Gastroesophageal sphincter (tissue), 4 donors: ENCODE data around the gene SEZ6L2. TPM values are rescaled to one million over a fixed set of nuclear protein-coding genes. Genes with fewer than 3 reads are reported as not detected.
A peak's percentile ranks its signal among the peaks of the same experiment; 100 is the strongest.

Source experiments
- ATAC-seq: fragments of 150-250 bp; one replicate; pipeline ENCODE4 v1.9.1; 2016; ENCODE audit warnings: mild to moderate bottlenecking, moderate library complexity
- H3K27ac ChIP-seq, 4 donors: fragments of 200-600 bp; sonication (generic) in 3 of 4; 1 replicate in 3 of 4; 2 replicates in 1 of 4; pipeline ENCODE4 v1.5.1; 2016 to 2019
- H3K27me3 ChIP-seq: fragments of 200-600 bp; sonication (generic); one replicate; pipeline ENCODE4 v1.5.1; 2019
- H3K36me3 ChIP-seq, 2 donors: fragments of 200-600 bp; sonication (generic); one replicate each; pipeline ENCODE4 v1.5.1; 2019; ENCODE audit warnings: control low read depth in 1 of 2
- H3K4me1 ChIP-seq, 3 donors: fragments of 200-600 bp; sonication (generic); 1 replicate in 2 of 3; 2 replicates in 1 of 3; pipeline ENCODE4 v1.5.1; 2016 to 2019; ENCODE audit warnings: control low read depth in 2 of 3
- H3K4me3 ChIP-seq, 2 donors: fragments of 200-600 bp; sonication (generic); one replicate each; pipeline ENCODE4 v1.5.1; 2019; ENCODE audit warnings: mild to moderate bottlenecking in 1 of 2, moderate library complexity in 1 of 2
- H3K9me3 ChIP-seq, 3 donors: fragments of 200-600 bp; sonication (generic); one replicate each; pipeline ENCODE4 v1.5.1; 2017 to 2019; ENCODE audit warnings: control low read depth in 2 of 3
- CTCF ChIP-seq, 4 experiments: fragments of 200-600 bp in 2 of 4; fragments of 450-650 bp in 2 of 4; sonication (generic) in 1 of 4; IDR thresholded peaks; one replicate each; pipeline ENCODE4 v1.5.1; 2017 to 2019; ENCODE audit warnings: antibody characterized with exemption in 4 of 4, mild to moderate bottlenecking in 2 of 4, moderate library complexity in 2 of 4
- EP300 ChIP-seq: sonication (generic); formaldehyde crosslinking; IDR thresholded peaks from one replicate; pipeline ENCODE4 v1.6.1; 2017; ENCODE audit warnings: antibody characterized with exemption, mild to moderate bottlenecking
- POLR2A ChIP-seq, 2 donors: fragments of 450-650 bp; IDR thresholded peaks; one replicate each; pipeline ENCODE4 v1.6.1; 2017; ENCODE audit warnings: antibody characterized with exemption in 2 of 2, mild to moderate bottlenecking in 2 of 2, moderate library complexity in 1 of 2
- POLR2AphosphoS5 ChIP-seq: sonication (generic); formaldehyde crosslinking; IDR thresholded peaks from one replicate; pipeline ENCODE4 v1.6.1; 2017; ENCODE audit warnings: antibody characterized with exemption
- WGBS, 2 donors: methylation state at CpG; one replicate each; pipeline ENCODE4 v1.1.5; 2018; ENCODE audit warnings: low coverage in 1 of 2; 5-methylcytosine and 5-hydroxymethylcytosine counted together
- total RNA-seq, 4 donors: library from RNA; depleted of rRNA; stranded (reverse); fragments of >200 nt; gene quantifications; one replicate each; pipeline ENCODE4 v1.1.0, GENCODE V29; 2016

The SEZ6L2 gene
- total RNA-seq, 4 donors from 2014 or later, result 1.1 to 1.6 (median 1.1) TPM; not detected in 1

DNA sequence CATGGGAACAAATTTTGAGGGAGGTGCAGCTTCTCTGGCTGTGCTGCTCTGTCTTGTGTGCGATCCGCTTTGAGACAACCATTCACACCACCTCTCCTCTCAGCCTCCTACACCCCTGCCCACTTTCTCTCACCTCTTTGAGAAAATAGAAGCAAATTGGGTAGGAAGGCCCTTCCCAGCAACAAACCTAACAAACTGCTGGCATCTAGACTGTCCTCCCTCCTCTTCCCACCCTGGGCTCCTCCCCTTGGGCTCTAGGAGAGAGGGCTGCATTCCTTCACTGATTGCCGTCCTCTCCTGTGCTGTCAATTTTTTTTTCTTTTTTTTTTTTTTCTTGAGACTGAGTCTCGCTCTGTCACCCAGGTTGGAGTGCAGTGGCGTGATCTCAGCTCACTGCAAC is 49.8 kb downstream of the SEZ6L2 start:
- H3K27me3 ChIP-seq, result no peaks in the 10 kb centered on the region
- no peak for ATAC-seq
- peaks cover 0 to 40% of the 10 kb centered on the region in 2 donors for H3K36me3 ChIP-seq
- no peaks in the 10 kb centered on the region for H3K9me3 ChIP-seq
- TF ChIP-seq EP300 (no peak), POLR2A (IDR thresholded peaks at IDR 0.05) (no peak), POLR2AphosphoS5 (no peak), CTCF (IDR thresholded peaks at IDR 0.05) (no peak)
- peaks cover 0 to 29% (median 4%) of the 10 kb centered on the region in 3 donors for H3K4me1 ChIP-seq
- 33 to 47% methylated on average over 1 to 4 of the region's 5 CpGs for WGBS, 2 donors
- H3K4me3 ChIP-seq, result no peak overlapping the region
- peak overlapping the region in 3 of 4 donors; percentile 21 to 56 (median 48) for H3K27ac ChIP-seq

DNA sequence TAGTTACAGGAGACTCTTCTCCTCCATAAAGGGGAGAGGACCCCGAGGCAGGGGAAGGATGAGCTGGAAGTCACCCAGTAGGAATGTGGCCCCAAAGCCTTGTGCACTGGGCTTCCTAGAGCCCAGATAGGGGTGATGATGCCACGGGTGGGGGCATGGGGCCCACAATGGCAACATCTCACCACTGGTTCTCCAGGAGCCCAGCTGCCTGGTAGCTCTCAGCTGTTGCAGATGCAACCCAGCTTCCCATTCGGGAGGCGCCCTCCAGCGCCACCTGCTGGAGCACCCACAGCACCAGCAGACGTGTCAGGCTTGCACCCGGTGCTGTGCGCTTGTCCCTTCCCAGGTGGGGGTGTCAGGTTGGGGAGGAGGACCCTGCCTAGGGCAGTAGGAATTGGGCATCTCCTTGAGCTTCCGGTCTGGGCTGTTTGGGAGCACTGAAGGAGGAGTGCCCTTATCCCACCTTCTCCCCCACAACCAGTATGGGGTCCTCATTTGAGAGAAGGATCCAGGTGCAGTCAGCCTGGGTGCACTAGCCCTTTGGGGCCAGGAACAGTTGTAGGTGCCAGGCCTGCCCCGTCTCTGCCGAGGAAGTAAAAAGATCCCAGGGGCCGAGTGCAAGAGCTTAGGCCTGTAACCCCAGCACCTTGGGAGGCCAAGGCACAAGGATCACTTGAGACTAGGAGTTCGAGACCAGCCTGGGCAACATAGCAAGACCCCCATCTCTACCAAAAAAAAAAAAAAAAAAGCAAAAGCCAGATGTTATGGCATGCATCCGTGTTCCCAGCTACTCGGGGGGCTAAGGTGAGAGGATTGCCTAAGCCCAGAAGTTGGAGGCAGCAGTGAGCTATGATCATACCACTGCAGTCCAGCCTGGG is 50.7 kb downstream of the SEZ6L2 start:
- TF ChIP-seq CTCF (IDR thresholded peaks at IDR 0.05) (peak in 3 of 4 experiments; percentile 81 to 94 (median 87)), POLR2AphosphoS5 (no peak), EP300 (no peak)
- Histone ChIP-seq H3K9me3 (no peaks in the 10 kb centered on the region), H3K4me3 (no peak overlapping the region), H3K27me3 (no peaks in the 10 kb centered on the region), H3K4me1 (peaks cover 0 to 32% (median 4%) of the 10 kb centered on the region in 3 donors), H3K27ac (peak overlapping the region in 3 of 4 donors; percentile 21 to 56 (median 48)), H3K36me3 (peaks cover 0 to 48% of the 10 kb centered on the region in 2 donors)
- peak; percentile 77 for ATAC-seq
- WGBS, 2 donors, result 43 to 60% methylated on average over 1 of the region's 15 CpGs

DNA sequence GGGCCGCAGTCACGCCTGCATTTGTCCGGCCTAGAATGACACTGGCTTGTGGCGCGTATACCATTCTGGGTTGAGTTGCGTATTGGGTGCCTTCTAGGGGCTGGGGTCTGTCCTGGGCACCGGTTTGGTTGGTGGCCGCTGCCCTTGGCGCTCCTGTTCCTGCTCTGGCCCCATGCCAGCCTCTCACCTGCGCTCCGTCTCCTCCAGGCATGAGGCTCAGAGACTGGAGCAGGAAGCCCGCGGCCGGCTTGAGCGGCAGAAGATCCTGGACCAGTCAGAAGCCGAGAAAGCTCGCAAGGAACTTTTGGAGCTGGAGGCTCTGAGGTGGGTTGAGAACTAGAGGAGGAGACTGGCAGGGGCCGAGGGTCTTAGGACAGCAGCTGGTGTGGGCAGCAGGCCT is 53.7 kb downstream of the SEZ6L2 start:
- H3K27ac ChIP-seq, result peak overlapping the region in 2 of 4 donors; percentile 11 to 12
- no peak for ATAC-seq

GRCh38 chr16:29844575-29845331 is 54.6 kb downstream of the SEZ6L2 start:
- peaks cover 0 to 86% of the 10 kb centered on the region in 2 donors for H3K36me3 ChIP-seq
- no peak for TF ChIP-seq EP300
- no peak for TF ChIP-seq POLR2A (IDR thresholded peaks at IDR 0.05)
- peak; percentile 7 for TF ChIP-seq POLR2AphosphoS5
- TF ChIP-seq CTCF (IDR thresholded peaks at IDR 0.05), result no peak
- peaks cover 0 to 28% (median 4%) of the 10 kb centered on the region in 3 donors for H3K4me1 ChIP-seq
- H3K9me3 ChIP-seq, result no peaks in the 10 kb centered on the region
- peak; percentile 69 for ATAC-seq
- 56 to 59% methylated on average over 3 to 4 of the region's 28 CpGs for WGBS, 2 donors
- H3K27ac ChIP-seq, result peak overlapping the region in 3 of 4 donors; percentile 8 to 61 (median 27)
- H3K27me3 ChIP-seq, result no peaks in the 10 kb centered on the region
- no peak overlapping the region for H3K4me3 ChIP-seq

More for the DNA sequence above, 53.7 kb downstream of the SEZ6L2 start:
- no peak overlapping the region for H3K4me3 ChIP-seq
- TF ChIP-seq EP300, result no peak
- TF ChIP-seq POLR2AphosphoS5, result no peak
- TF ChIP-seq POLR2A (IDR thresholded peaks at IDR 0.05), result no peak
- TF ChIP-seq CTCF (IDR thresholded peaks at IDR 0.05), result no peak
- 100% methylated on average over 1 of the region's 18 CpGs; no CpG with 5 or more reads in 1 of the 2 donors for WGBS, 2 donors
- no peaks in the 10 kb centered on the region for H3K9me3 ChIP-seq
- peaks cover 0 to 32% (median 4%) of the 10 kb centered on the region in 3 donors for H3K4me1 ChIP-seq
- H3K36me3 ChIP-seq, result peaks cover 0 to 77% of the 10 kb centered on the region in 2 donors
- H3K27me3 ChIP-seq, result no peaks in the 10 kb centered on the region
